Measurements from ENCODE around the gene IGFL1. TPM values are rescaled to one million over a fixed set of nuclear protein-coding genes. Genes with fewer than 3 reads are reported as not detected.

Gene IGFL1
- total RNA-seq, 1 donor from 2014 or later = not detected

DNA sequence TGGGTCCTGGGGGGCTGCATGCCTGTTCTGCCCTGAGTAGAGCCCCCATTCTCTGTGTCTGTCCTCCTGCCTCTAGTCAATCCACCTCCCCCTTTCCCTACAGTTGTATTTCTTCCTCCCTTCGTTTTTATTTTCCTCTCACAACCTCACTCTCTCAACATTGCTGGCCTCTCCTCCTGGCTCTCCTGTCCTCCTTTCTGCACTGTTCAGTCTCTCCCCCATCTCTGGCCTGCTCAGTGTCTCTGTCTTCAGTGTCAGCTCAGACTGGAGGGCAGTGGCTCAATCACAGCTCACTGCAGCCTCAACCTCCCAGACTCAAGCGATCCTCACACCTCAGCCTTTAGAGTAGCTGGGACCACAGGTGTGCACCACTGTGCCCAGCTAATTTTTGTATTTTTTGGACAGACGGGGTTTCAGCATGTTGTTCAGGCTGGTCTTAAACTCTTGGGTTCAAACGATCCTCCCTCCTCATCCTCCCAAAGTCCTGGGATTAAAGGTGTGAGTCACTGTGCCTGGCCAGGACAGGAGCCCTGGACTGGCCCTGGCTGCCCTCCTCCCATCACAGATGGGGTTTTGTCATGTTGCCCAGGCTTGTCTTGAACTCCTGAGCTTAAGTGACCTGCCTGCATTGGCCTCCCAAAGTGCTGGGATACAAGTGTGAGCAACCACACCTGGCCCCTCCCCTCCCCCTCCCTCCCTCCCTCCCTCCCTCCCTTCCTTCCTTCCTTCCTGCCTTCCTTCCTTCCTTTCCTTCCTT is 32.0 kb upstream of the IGFL1 start:
- H3K9me3 Mint-ChIP-seq (ENCODE audit: unreplicated experiment) = no peaks in the 10 kb centered on the region
- H3K27ac Mint-ChIP-seq (ENCODE audit: unreplicated experiment) = no peak overlapping the region
- no peak for DNase-seq (ENCODE audit: low spot score)
- TF ChIP-seq, protein P1, sequence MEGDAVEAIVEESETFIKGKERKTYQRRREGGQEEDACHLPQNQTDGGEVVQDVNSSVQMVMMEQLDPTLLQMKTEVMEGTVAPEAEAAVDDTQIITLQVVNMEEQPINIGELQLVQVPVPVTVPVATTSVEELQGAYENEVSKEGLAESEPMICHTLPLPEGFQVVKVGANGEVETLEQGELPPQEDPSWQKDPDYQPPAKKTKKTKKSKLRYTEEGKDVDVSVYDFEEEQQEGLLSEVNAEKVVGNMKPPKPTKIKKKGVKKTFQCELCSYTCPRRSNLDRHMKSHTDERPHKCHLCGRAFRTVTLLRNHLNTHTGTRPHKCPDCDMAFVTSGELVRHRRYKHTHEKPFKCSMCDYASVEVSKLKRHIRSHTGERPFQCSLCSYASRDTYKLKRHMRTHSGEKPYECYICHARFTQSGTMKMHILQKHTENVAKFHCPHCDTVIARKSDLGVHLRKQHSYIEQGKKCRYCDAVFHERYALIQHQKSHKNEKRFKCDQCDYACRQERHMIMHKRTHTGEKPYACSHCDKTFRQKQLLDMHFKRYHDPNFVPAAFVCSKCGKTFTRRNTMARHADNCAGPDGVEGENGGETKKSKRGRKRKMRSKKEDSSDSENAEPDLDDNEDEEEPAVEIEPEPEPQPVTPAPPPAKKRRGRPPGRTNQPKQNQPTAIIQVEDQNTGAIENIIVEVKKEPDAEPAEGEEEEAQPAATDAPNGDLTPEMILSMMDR (IDR thresholded peaks at IDR 0.05; ENCODE audit: unreplicated experiment) = no peak
- H3K36me3 Mint-ChIP-seq (ENCODE audit: low read depth, unreplicated experiment) = no peaks in the 10 kb centered on the region
- peaks cover 7% of the 10 kb centered on the region for H3K27me3 Mint-ChIP-seq (ENCODE audit: unreplicated experiment)
- H3K4me1 Mint-ChIP-seq (ENCODE audit: unreplicated experiment) = no peaks in the 10 kb centered on the region
- no peak overlapping the region for H3K4me3 Mint-ChIP-seq (ENCODE audit: unreplicated experiment)

GRCh38 chr19:46198756-46199155 is 30.8 kb upstream of the IGFL1 start:
- DNase-seq (ENCODE audit: low spot score) = no peak
- no peaks in the 10 kb centered on the region for H3K36me3 Mint-ChIP-seq (ENCODE audit: low read depth, unreplicated experiment)
- H3K4me3 Mint-ChIP-seq (ENCODE audit: unreplicated experiment) = no peak overlapping the region
- H3K4me1 Mint-ChIP-seq (ENCODE audit: unreplicated experiment) = no peaks in the 10 kb centered on the region
- peaks cover 7% of the 10 kb centered on the region for H3K27me3 Mint-ChIP-seq (ENCODE audit: unreplicated experiment)
- no peak overlapping the region for H3K27ac Mint-ChIP-seq (ENCODE audit: unreplicated experiment)
- H3K9me3 Mint-ChIP-seq (ENCODE audit: unreplicated experiment) = no peaks in the 10 kb centered on the region
- TF ChIP-seq, protein P1 (IDR thresholded peaks at IDR 0.05; ENCODE audit: unreplicated experiment) = no peak

GRCh38 chr19:46201454-46202310 is 27.9 kb upstream of the IGFL1 start:
- TF ChIP-seq, protein P1 (IDR thresholded peaks at IDR 0.05; ENCODE audit: unreplicated experiment) = no peak
- Mint-ChIP-seq H3K4me1 (ENCODE audit: unreplicated experiment) (no peaks in the 10 kb centered on the region), H3K4me3 (ENCODE audit: unreplicated experiment) (no peak overlapping the region), H3K27ac (ENCODE audit: unreplicated experiment) (no peak overlapping the region), H3K9me3 (ENCODE audit: unreplicated experiment) (no peaks in the 10 kb centered on the region), H3K36me3 (ENCODE audit: low read depth, unreplicated experiment) (no peaks in the 10 kb centered on the region), H3K27me3 (ENCODE audit: unreplicated experiment) (peaks cover 5% of the 10 kb centered on the region)
- no peak for DNase-seq (ENCODE audit: low spot score)

GRCh38 chr19:46202426-46202825 is 27.1 kb upstream of the IGFL1 start:
- Mint-ChIP-seq H3K27me3 (ENCODE audit: unreplicated experiment) (peaks cover 3% of the 10 kb centered on the region), H3K27ac (ENCODE audit: unreplicated experiment) (no peak overlapping the region), H3K9me3 (ENCODE audit: unreplicated experiment) (no peaks in the 10 kb centered on the region), H3K4me1 (ENCODE audit: unreplicated experiment) (no peaks in the 10 kb centered on the region), H3K4me3 (ENCODE audit: unreplicated experiment) (no peak overlapping the region), H3K36me3 (ENCODE audit: low read depth, unreplicated experiment) (no peaks in the 10 kb centered on the region)
- TF ChIP-seq, protein P1 (IDR thresholded peaks at IDR 0.05; ENCODE audit: unreplicated experiment) = no peak
- DNase-seq (ENCODE audit: low spot score) = no peak
